WTC11 (cell line): Measurements from ENCODE around the gene MRM3. TPM values are rescaled to one million over a fixed set of nuclear protein-coding genes. Genes with fewer than 3 reads are reported as not detected.

ENCODE experiments used
- ATAC-seq: fragments of 200-7000 bp; cut with Tn5 transposase; 2 replicates; pipeline ENCODE4 v1.10.0; 2021; ENCODE audit warnings: mild to moderate bottlenecking, moderate library complexity
- CTCF ChIA-PET: fragments of 300-600 bp; sonication (Branson Sonifier 250); formaldehyde crosslinking; loops from one replicate; lab custom pipeline; 2021; ENCODE audit warnings: antibody characterized with exemption; lab: Charles Lee
- POLR2A ChIA-PET: fragments of 350-600 bp; sonication (Branson Sonifier 250); formaldehyde crosslinking; loops from one replicate; lab custom pipeline; 2021; ENCODE audit warnings: antibody characterized with exemption; lab: Charles Lee
- DNase-seq: peaks from one replicate; pipeline ENCODE4 v3.0.0; 2021; ENCODE audit warnings: low spot score
- H3K27ac Mint-ChIP-seq: 2 replicates; pipeline ENCODE4 v1.8.0; 2021; ENCODE audit warnings: mixed read lengths
- H3K27me3 Mint-ChIP-seq: 2 replicates; pipeline ENCODE4 v1.8.0; 2021; ENCODE audit warnings: low read depth, mild to moderate bottlenecking, moderate library complexity, mixed read lengths
- H3K36me3 Mint-ChIP-seq: 2 replicates; pipeline ENCODE4 v1.8.0; 2021; ENCODE audit warnings: mixed read lengths
- H3K4me1 Mint-ChIP-seq: 2 replicates; pipeline ENCODE4 v1.8.0; 2022; ENCODE audit warnings: mixed read lengths
- H3K4me3 Mint-ChIP-seq: 2 replicates; pipeline ENCODE4 v1.8.0; 2021; ENCODE audit warnings: mild to moderate bottlenecking, moderate library complexity, mixed read lengths
- H3K9me3 Mint-ChIP-seq: 2 replicates; pipeline ENCODE4 v1.8.0; 2021; ENCODE audit warnings: mixed read lengths
- ARID4B ChIP-seq: sonication (generic); formaldehyde crosslinking; IDR thresholded peaks from 2 replicates; pipeline ENCODE4 v1.8.0; 2023; ENCODE audit warnings: missing genetic modification reagents, mild to moderate bottlenecking, borderline replicate concordance
- E2F5 ChIP-seq: sonication (generic); formaldehyde crosslinking; IDR thresholded peaks from 2 replicates; pipeline ENCODE4 v1.8.1; 2022; ENCODE audit warnings: mild to moderate bottlenecking, moderate library complexity, missing genetic modification reagents
- ELF4 ChIP-seq: sonication (generic); formaldehyde crosslinking; IDR thresholded peaks from 2 replicates; pipeline ENCODE4 v1.8.1; 2022; ENCODE audit warnings: low read depth, mild to moderate bottlenecking, moderate library complexity, missing genetic modification reagents
- ESRRA ChIP-seq: sonication (generic); formaldehyde crosslinking; IDR thresholded peaks from 2 replicates; pipeline ENCODE4 v1.8.1; 2022; ENCODE audit warnings: mild to moderate bottlenecking, missing genetic modification reagents, borderline replicate concordance
- ETV6 ChIP-seq: sonication (generic); formaldehyde crosslinking; IDR thresholded peaks from 2 replicates; pipeline ENCODE4 v1.8.1; 2022; ENCODE audit warnings: mild to moderate bottlenecking, missing genetic modification reagents
- MXD4 ChIP-seq: fragments of 250-450 bp; sonication (Bioruptor Pico); IDR thresholded peaks from 2 replicates; pipeline ENCODE4 v1.8.0; 2021; ENCODE audit warnings: mild to moderate bottlenecking, moderate library complexity, borderline replicate concordance
- MYBL2 ChIP-seq: sonication (generic); formaldehyde crosslinking; IDR thresholded peaks from 2 replicates; pipeline ENCODE4 v1.8.1; 2023; ENCODE audit warnings: mild to moderate bottlenecking, moderate library complexity, missing genetic modification reagents
- OVOL2 ChIP-seq: fragments of 250-450 bp; sonication (Bioruptor Pico); IDR thresholded peaks from 2 replicates; pipeline ENCODE4 v1.9.0; 2021; ENCODE audit warnings: mild to moderate bottlenecking, borderline replicate concordance
- PREB ChIP-seq: sonication (generic); formaldehyde crosslinking; IDR thresholded peaks from 2 replicates; pipeline ENCODE4 v1.8.1; 2022; ENCODE audit warnings: mild to moderate bottlenecking, missing genetic modification reagents, moderate library complexity, borderline replicate concordance
- RELA ChIP-seq: sonication (generic); formaldehyde crosslinking; IDR thresholded peaks from 2 replicates; pipeline ENCODE4 v1.8.1; 2022; ENCODE audit warnings: missing genetic modification reagents, mild to moderate bottlenecking, borderline replicate concordance
- SMAD4 ChIP-seq: sonication (generic); formaldehyde crosslinking; IDR thresholded peaks from 2 replicates; pipeline ENCODE4 v1.8.0; 2022; ENCODE audit warnings: mild to moderate bottlenecking, missing genetic modification reagents
- SP1 ChIP-seq: sonication (generic); formaldehyde crosslinking; conservative IDR thresholded peaks from 2 replicates; pipeline ENCODE4 v1.8.1; 2022; ENCODE audit warnings: missing genetic modification reagents
- ZNF121 ChIP-seq: sonication (generic); formaldehyde crosslinking; IDR thresholded peaks from 2 replicates; pipeline ENCODE4 v1.8.0; 2023; ENCODE audit warnings: missing genetic modification reagents
- ZNF219 ChIP-seq: sonication (generic); formaldehyde crosslinking; IDR thresholded peaks from 2 replicates; pipeline ENCODE4 v1.8.0; 2023; ENCODE audit warnings: missing genetic modification reagents, mild to moderate bottlenecking, borderline replicate concordance
- ZNF416 ChIP-seq: fragments of 250-450 bp; sonication (Bioruptor Pico); IDR thresholded peaks from 2 replicates; pipeline ENCODE4 v1.9.0; 2021; ENCODE audit warnings: mild to moderate bottlenecking, inconsistent platforms
- ZNF423 ChIP-seq: fragments of 250-450 bp; sonication (Bioruptor Pico); IDR thresholded peaks from 2 replicates; pipeline ENCODE4 v2.1.2; 2022; ENCODE audit warnings: mild to moderate bottlenecking, moderate library complexity
- ZNF425 ChIP-seq: fragments of 250-450 bp; sonication (Bioruptor Pico); conservative IDR thresholded peaks from 2 replicates; pipeline ENCODE4 v1.9.0; 2021; ENCODE audit warnings: mild to moderate bottlenecking
- total RNA-seq: library from RNA; stranded (reverse); gene quantifications from 3 replicates; pipeline ENCODE4 v1.2.3, GENCODE V29; 2021
- TF ChIP-seq, protein P1 (sequence below): sonication (generic); formaldehyde crosslinking; conservative IDR thresholded peaks from 2 replicates; pipeline ENCODE4 v1.8.1; 2023; ENCODE audit warnings: mild to moderate bottlenecking, low read depth, missing genetic modification reagents, moderate library complexity

The MRM3 gene
- total RNA-seq, 1 experiment from 2014 or later, result 25.0 TPM

GRCh38 chr17:746181-746580, 36.0 kb upstream of the MRM3 start:
- ATAC-seq, result no peak
- peaks cover 87% of the 10 kb centered on the region for H3K36me3 Mint-ChIP-seq
- POLR2A ChIA-PET, result interaction anchor here (1.0 kb wide), 1 partner anchor 250 kb away, joined by 3 read pairs; the partner anchor contains the start of gene TIMM22
- CTCF ChIA-PET, result interaction anchor here (1.4 kb wide), 1 partner anchor 46 kb away, joined by 3 read pairs; no protein-coding TSS in a partner anchor
- peaks cover 9% of the 10 kb centered on the region for H3K4me1 Mint-ChIP-seq
- no peaks in the 10 kb centered on the region for H3K27me3 Mint-ChIP-seq
- no peak overlapping the region for H3K4me3 Mint-ChIP-seq
- TF ChIP-seq SMAD4 (CRISPR knock-in tag) (no peak), OVOL2 (CRISPR knock-in tag) (no peak), ELF4 (CRISPR knock-in tag) (no peak), ESRRA (CRISPR knock-in tag) (no peak), ZNF423 (no peak), ZNF425 (CRISPR knock-in tag) (no peak), ETV6 (CRISPR knock-in tag) (no peak), MYBL2 (CRISPR knock-in tag) (no peak), ZNF219 (no peak), ZNF121 (CRISPR knock-in tag) (no peak), ARID4B (CRISPR knock-in tag) (no peak), MXD4 (no peak), RELA (no peak), SP1 (no peak), ZNF416 (no peak), E2F5 (CRISPR knock-in tag) (no peak), PREB (no peak)
- TF ChIP-seq, protein P1, sequence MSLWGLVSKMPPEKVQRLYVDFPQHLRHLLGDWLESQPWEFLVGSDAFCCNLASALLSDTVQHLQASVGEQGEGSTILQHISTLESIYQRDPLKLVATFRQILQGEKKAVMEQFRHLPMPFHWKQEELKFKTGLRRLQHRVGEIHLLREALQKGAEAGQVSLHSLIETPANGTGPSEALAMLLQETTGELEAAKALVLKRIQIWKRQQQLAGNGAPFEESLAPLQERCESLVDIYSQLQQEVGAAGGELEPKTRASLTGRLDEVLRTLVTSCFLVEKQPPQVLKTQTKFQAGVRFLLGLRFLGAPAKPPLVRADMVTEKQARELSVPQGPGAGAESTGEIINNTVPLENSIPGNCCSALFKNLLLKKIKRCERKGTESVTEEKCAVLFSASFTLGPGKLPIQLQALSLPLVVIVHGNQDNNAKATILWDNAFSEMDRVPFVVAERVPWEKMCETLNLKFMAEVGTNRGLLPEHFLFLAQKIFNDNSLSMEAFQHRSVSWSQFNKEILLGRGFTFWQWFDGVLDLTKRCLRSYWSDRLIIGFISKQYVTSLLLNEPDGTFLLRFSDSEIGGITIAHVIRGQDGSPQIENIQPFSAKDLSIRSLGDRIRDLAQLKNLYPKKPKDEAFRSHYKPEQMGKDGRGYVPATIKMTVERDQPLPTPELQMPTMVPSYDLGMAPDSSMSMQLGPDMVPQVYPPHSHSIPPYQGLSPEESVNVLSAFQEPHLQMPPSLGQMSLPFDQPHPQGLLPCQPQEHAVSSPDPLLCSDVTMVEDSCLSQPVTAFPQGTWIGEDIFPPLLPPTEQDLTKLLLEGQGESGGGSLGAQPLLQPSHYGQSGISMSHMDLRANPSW (CRISPR knock-in tag), result no peak
- TF ChIP-seq, all 79 proteins: peak for 0
- no peak overlapping the region for H3K27ac Mint-ChIP-seq
- DNase-seq, result no peak
- peaks cover 22% of the 10 kb centered on the region for H3K9me3 Mint-ChIP-seq
